ENCODE measurements around the gene SP3. TPM values are rescaled to one million over a fixed set of nuclear protein-coding genes. Genes with fewer than 3 reads are reported as not detected.

Gene SP3
- total and polyA plus RNA-seq, 9 of the 15 experiments (the other 6 are each of a cell fraction or from before 2014, with no cell fraction given): 12.0 to 106 (median 74.9) TPM

DNA sequence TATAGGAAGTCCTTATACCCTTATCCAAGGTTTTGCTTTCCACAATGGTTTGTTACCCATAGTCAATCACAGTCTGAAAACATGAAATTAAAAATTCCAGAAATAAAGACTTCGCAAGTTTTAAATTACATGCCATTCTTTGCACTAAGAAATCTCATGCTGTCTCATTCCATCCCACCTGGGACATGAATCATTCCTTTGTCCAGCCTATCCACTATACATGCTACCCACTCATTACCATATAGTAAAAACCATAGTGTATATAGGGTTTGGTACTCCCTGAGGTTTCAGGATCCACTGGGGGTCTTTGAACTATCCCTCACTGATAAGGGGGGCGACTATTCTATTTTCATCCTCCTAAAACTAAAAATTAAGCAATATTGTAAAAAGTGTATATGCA is 17.0 kb downstream of the SP3 start:
- no TSS peak for BruUV-seq (replicated peaks)
- in situ Hi-C loops (cut with MboI) (loop anchor here (10.0 kb wide), 1 partner anchor 1217 kb away; the partner anchor contains the start of gene ATF2), intact Hi-C loops (cut with micrococcal nuclease) (no loop called here)
- DNase-seq (ENCODE audit: extremely low read depth in 1 of 4, low spot score in 3 of 4): no peak
- Histone ChIP-seq H3K4me3 (no peak overlapping the region), H3K27ac (ENCODE audit: extremely low read depth, low read depth, low read length) (no peak overlapping the region), H3K9me1 (ENCODE audit: control insufficient read depth, insufficient read depth, low read length) (no peaks in the 10 kb centered on the region), H3K36me3 (ENCODE audit: control insufficient read depth, insufficient read depth, low read length) (peaks cover 39% of the 10 kb centered on the region), H3K9ac (ENCODE audit: insufficient read depth in 1 of 2, low read depth in 2 of 2, low read length in 2 of 2) (no peak overlapping the region), H4K20me1 (replicated peaks; ENCODE audit: control insufficient read depth, insufficient read depth, low read length) (peaks cover 10% of the 10 kb centered on the region), H3K4me1 (replicated peaks in 1 of 2; ENCODE audit: control insufficient read depth in 2 of 2, insufficient read depth in 2 of 2, low read length in 2 of 2) (peaks cover 0 to under 1% of the 10 kb centered on the region in 2 experiments; a peak in 1 of 5 replicates), H2AFZ (ENCODE audit: low read depth, low read length) (no peak overlapping the region), H3K4me2 (ENCODE audit: insufficient read depth, low read length) (no peak overlapping the region), H3K27me3 (ENCODE audit: control insufficient read depth in 2 of 2, insufficient read depth in 2 of 2, low read length in 2 of 2) (no peaks in the 10 kb centered on the region), H3K79me2 (ENCODE audit: control insufficient read depth, insufficient read depth, low read length) (peaks cover 100% of the 10 kb centered on the region), H3K9me3 (replicated peaks; ENCODE audit: control insufficient read depth, insufficient read depth, low read depth, low read length) (no peaks in the 10 kb centered on the region)
- ChIA-PET POLR2A (interaction anchor here (0.9 to 1.5 kb wide), 3 partner anchors 13 to 499 kb away, joined by 3 read pairs; no protein-coding TSS in a partner anchor), CTCF (ENCODE audit: low intra/inter-chr PET ratio) (interaction anchor here (1.2 kb wide), 1 partner anchor 10 kb away, joined by 4 read pairs; no protein-coding TSS in a partner anchor)
- FAIRE-seq: no peak
- ATAC-seq: no peak
- TF ChIP-seq KAT7 (CRISPR knock-in tag; IDR thresholded peaks at IDR 0.05; ENCODE audit: borderline replicate concordance) (no peak), JUN (IDR thresholded peaks at IDR 0.05; ENCODE audit: borderline replicate concordance, low read depth, low read length) (no peak), JUN (CRISPR knock-in tag; IDR thresholded peaks at IDR 0.05; ENCODE audit: borderline replicate concordance) (no peak), TEAD1 (CRISPR knock-in tag; IDR thresholded peaks at IDR 0.05) (no peak), PHB2 (IDR thresholded peaks at IDR 0.05; ENCODE audit: low read depth) (no peak), FIP1L1 (IDR thresholded peaks at IDR 0.05; ENCODE audit: low read depth, low read length, poor library complexity, severe bottlenecking) (no peak), L3MBTL2 (IDR thresholded peaks at IDR 0.05) (no peak), HMGN3 (IDR thresholded peaks at IDR 0.05; ENCODE audit: borderline replicate concordance, extremely low read depth, insufficient read length, low read depth, low read length) (no peak), ZNF695 (CRISPR knock-in tag; IDR thresholded peaks at IDR 0.05) (no peak), SMARCA5 (IDR thresholded peaks at IDR 0.05) (no peak), ZNF778 (CRISPR knock-in tag; IDR thresholded peaks at IDR 0.05) (no peak), BRF2 (IDR thresholded peaks at IDR 0.05; ENCODE audit: borderline replicate concordance, insufficient read depth, insufficient read length) (no peak), GATAD2B (IDR thresholded peaks at IDR 0.05; ENCODE audit: borderline replicate concordance) (no peak), KLF16 (IDR thresholded peaks at IDR 0.05) (no peak), NRF1 (conservative IDR thresholded peaks at IDR 0.05 in 1 of 2, IDR thresholded peaks at IDR 0.05 in 1 of 2) (no peak)
- TF ChIP-seq, protein P1, sequence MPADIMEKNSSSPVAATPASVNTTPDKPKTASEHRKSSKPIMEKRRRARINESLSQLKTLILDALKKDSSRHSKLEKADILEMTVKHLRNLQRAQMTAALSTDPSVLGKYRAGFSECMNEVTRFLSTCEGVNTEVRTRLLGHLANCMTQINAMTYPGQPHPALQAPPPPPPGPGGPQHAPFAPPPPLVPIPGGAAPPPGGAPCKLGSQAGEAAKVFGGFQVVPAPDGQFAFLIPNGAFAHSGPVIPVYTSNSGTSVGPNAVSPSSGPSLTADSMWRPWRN (IDR thresholded peaks at IDR 0.05; ENCODE audit: low read depth): no peak
- TF ChIP-seq, protein P2, sequence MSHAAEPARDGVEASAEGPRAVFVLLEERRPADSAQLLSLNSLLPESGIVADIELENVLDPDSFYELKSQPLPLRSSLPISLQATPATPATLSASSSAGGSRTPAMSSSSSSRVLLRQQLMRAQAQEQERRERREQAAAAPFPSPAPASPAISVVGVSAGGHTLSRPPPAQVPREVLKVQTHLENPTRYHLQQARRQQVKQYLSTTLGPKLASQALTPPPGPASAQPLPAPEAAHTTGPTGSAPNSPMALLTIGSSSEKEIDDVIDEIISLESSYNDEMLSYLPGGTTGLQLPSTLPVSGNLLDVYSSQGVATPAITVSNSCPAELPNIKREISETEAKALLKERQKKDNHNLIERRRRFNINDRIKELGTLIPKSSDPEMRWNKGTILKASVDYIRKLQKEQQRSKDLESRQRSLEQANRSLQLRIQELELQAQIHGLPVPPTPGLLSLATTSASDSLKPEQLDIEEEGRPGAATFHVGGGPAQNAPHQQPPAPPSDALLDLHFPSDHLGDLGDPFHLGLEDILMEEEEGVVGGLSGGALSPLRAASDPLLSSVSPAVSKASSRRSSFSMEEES (CRISPR knock-in tag; IDR thresholded peaks at IDR 0.05): no peak
- TF ChIP-seq, protein P3, sequence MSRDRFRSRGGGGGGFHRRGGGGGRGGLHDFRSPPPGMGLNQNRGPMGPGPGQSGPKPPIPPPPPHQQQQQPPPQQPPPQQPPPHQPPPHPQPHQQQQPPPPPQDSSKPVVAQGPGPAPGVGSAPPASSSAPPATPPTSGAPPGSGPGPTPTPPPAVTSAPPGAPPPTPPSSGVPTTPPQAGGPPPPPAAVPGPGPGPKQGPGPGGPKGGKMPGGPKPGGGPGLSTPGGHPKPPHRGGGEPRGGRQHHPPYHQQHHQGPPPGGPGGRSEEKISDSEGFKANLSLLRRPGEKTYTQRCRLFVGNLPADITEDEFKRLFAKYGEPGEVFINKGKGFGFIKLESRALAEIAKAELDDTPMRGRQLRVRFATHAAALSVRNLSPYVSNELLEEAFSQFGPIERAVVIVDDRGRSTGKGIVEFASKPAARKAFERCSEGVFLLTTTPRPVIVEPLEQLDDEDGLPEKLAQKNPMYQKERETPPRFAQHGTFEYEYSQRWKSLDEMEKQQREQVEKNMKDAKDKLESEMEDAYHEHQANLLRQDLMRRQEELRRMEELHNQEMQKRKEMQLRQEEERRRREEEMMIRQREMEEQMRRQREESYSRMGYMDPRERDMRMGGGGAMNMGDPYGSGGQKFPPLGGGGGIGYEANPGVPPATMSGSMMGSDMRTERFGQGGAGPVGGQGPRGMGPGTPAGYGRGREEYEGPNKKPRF (IDR thresholded peaks at IDR 0.05; ENCODE audit: low read depth, low read length): no peak
- 92% methylated on average over 2 of the region's 2 CpGs for WGBS (ENCODE audit: insufficient coverage, low coverage, missing lambda C conversion rate)

Measured in K562 (cell line).